HEK293 (cell line): ENCODE results near the gene DISC1.

Source experiments
- PATZ1 ChIP-seq: fragments of 450-650 bp; formaldehyde crosslinking; IDR thresholded peaks from 2 replicates; pipeline ENCODE4 v1.5.1; 2016; ENCODE audit warnings: missing biosample characterization, missing genetic modification characterization
- ZBTB20 ChIP-seq: fragments of 450-650 bp; formaldehyde crosslinking; IDR thresholded peaks from 2 replicates; pipeline ENCODE4 v1.5.1; 2016; ENCODE audit warnings: missing biosample characterization, missing genetic modification characterization
- ZNF423 ChIP-seq: fragments of 450-650 bp; formaldehyde crosslinking; IDR thresholded peaks from 2 replicates; pipeline ENCODE4 v1.5.1; 2016; ENCODE audit warnings: missing biosample characterization, missing genetic modification characterization
- ZNF473 ChIP-seq: fragments of 450-650 bp; formaldehyde crosslinking; IDR thresholded peaks from 2 replicates; pipeline ENCODE4 v1.5.1; 2017; ENCODE audit warnings: missing biosample characterization, missing genetic modification characterization
- ZNF626 ChIP-seq: fragments of 450-650 bp; sonication (Bioruptor Pico); formaldehyde crosslinking; IDR thresholded peaks from 2 replicates; pipeline ENCODE4 v1.5.1; 2018; ENCODE audit warnings: missing biosample characterization, missing genetic modification characterization, inconsistent platforms
- ZNF645 ChIP-seq: fragments of 450-650 bp; formaldehyde crosslinking; IDR thresholded peaks from 2 replicates; pipeline ENCODE4; 2016; ENCODE audit warnings: missing biosample characterization, missing genetic modification characterization
- ZSCAN16 ChIP-seq: fragments of 450-650 bp; formaldehyde crosslinking; IDR thresholded peaks from 2 replicates; pipeline ENCODE4 v1.5.1; 2016; ENCODE audit warnings: missing biosample characterization, missing genetic modification characterization
- TF ChIP-seq, protein P1 (sequence below): fragments of 450-650 bp; formaldehyde crosslinking; IDR thresholded peaks from 2 replicates; pipeline ENCODE4 v1.5.1; 2016; ENCODE audit warnings: missing biosample characterization, missing genetic modification characterization
- TF ChIP-seq, protein P2 (sequence below): fragments of 450-650 bp; formaldehyde crosslinking; IDR thresholded peaks from 2 replicates; pipeline ENCODE4 v1.5.1; 2016; ENCODE audit warnings: missing biosample characterization, missing genetic modification characterization
- TF ChIP-seq, protein P3 (sequence below): fragments of 450-650 bp; formaldehyde crosslinking; IDR thresholded peaks from 2 replicates; pipeline ENCODE4 v1.5.1; 2016; ENCODE audit warnings: missing biosample characterization, missing genetic modification characterization, low read depth
- TF ChIP-seq, protein P4 (sequence below): fragments of 450-650 bp; formaldehyde crosslinking; IDR thresholded peaks from 2 replicates; pipeline ENCODE4 v1.5.1; 2016; ENCODE audit warnings: missing biosample characterization, missing genetic modification characterization

GRCh38 chr1:231643071-231643934 is 16.7 kb downstream of the DISC1 start:
- TF ChIP-seq ZNF626 (tag by site-specific recombination) (no peak), PATZ1 (no peak), ZNF473 (tag by site-specific recombination) (no peak), ZSCAN16 (tag by site-specific recombination) (no peak), ZBTB20 (tag by site-specific recombination) (no peak), ZNF423 (tag by site-specific recombination) (no peak), ZNF645 (tag by site-specific recombination) (no peak)
- TF ChIP-seq, protein P1, sequence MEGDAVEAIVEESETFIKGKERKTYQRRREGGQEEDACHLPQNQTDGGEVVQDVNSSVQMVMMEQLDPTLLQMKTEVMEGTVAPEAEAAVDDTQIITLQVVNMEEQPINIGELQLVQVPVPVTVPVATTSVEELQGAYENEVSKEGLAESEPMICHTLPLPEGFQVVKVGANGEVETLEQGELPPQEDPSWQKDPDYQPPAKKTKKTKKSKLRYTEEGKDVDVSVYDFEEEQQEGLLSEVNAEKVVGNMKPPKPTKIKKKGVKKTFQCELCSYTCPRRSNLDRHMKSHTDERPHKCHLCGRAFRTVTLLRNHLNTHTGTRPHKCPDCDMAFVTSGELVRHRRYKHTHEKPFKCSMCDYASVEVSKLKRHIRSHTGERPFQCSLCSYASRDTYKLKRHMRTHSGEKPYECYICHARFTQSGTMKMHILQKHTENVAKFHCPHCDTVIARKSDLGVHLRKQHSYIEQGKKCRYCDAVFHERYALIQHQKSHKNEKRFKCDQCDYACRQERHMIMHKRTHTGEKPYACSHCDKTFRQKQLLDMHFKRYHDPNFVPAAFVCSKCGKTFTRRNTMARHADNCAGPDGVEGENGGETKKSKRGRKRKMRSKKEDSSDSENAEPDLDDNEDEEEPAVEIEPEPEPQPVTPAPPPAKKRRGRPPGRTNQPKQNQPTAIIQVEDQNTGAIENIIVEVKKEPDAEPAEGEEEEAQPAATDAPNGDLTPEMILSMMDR (tag by site-specific recombination) = no peak
- TF ChIP-seq, protein P2, sequence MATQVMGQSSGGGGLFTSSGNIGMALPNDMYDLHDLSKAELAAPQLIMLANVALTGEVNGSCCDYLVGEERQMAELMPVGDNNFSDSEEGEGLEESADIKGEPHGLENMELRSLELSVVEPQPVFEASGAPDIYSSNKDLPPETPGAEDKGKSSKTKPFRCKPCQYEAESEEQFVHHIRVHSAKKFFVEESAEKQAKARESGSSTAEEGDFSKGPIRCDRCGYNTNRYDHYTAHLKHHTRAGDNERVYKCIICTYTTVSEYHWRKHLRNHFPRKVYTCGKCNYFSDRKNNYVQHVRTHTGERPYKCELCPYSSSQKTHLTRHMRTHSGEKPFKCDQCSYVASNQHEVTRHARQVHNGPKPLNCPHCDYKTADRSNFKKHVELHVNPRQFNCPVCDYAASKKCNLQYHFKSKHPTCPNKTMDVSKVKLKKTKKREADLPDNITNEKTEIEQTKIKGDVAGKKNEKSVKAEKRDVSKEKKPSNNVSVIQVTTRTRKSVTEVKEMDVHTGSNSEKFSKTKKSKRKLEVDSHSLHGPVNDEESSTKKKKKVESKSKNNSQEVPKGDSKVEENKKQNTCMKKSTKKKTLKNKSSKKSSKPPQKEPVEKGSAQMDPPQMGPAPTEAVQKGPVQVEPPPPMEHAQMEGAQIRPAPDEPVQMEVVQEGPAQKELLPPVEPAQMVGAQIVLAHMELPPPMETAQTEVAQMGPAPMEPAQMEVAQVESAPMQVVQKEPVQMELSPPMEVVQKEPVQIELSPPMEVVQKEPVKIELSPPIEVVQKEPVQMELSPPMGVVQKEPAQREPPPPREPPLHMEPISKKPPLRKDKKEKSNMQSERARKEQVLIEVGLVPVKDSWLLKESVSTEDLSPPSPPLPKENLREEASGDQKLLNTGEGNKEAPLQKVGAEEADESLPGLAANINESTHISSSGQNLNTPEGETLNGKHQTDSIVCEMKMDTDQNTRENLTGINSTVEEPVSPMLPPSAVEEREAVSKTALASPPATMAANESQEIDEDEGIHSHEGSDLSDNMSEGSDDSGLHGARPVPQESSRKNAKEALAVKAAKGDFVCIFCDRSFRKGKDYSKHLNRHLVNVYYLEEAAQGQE (tag by site-specific recombination) = no peak
- TF ChIP-seq, protein P3, sequence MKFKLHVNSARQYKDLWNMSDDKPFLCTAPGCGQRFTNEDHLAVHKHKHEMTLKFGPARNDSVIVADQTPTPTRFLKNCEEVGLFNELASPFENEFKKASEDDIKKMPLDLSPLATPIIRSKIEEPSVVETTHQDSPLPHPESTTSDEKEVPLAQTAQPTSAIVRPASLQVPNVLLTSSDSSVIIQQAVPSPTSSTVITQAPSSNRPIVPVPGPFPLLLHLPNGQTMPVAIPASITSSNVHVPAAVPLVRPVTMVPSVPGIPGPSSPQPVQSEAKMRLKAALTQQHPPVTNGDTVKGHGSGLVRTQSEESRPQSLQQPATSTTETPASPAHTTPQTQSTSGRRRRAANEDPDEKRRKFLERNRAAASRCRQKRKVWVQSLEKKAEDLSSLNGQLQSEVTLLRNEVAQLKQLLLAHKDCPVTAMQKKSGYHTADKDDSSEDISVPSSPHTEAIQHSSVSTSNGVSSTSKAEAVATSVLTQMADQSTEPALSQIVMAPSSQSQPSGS (tag by site-specific recombination) = no peak
- TF ChIP-seq, protein P4, sequence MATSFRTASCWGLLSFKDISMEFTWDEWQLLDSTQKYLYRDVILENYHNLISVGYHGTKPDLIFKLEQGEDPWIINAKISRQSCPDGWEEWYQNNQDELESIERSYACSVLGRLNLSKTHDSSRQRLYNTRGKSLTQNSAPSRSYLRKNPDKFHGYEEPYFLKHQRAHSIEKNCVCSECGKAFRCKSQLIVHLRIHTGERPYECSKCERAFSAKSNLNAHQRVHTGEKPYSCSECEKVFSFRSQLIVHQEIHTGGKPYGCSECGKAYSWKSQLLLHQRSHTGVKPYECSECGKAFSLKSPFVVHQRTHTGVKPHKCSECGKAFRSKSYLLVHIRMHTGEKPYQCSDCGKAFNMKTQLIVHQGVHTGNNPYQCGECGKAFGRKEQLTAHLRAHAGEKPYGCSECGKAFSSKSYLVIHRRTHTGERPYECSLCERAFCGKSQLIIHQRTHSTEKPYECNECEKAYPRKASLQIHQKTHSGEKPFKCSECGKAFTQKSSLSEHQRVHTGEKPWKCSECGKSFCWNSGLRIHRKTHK (tag by site-specific recombination) = no peak
